HepG2 (cell line): ENCODE results near the gene INHBE. TPM values are rescaled to one million over a fixed set of nuclear protein-coding genes. Genes with fewer than 3 reads are reported as not detected.

Source experiments
- BRCA1 ChIP-seq: sonication (generic); formaldehyde crosslinking; IDR thresholded peaks from 2 replicates; pipeline ENCODE4 v1.4.0; 2020; ENCODE audit warnings: missing genetic modification reagents
- SALL1 ChIP-seq: sonication (generic); formaldehyde crosslinking; IDR thresholded peaks from 2 replicates; pipeline ENCODE4 v1.8.0; 2022; ENCODE audit warnings: mild to moderate bottlenecking, missing genetic modification reagents
- SIX4 ChIP-seq: sonication (generic); formaldehyde crosslinking; IDR thresholded peaks from 2 replicates; pipeline ENCODE4 v1.4.0; 2020; ENCODE audit warnings: missing genetic modification reagents
- SOX13 ChIP-seq, 3 experiments: fragments of 450-650 bp in 1 of 3; sonication (generic) in 1 of 3; formaldehyde crosslinking in 1 of 3; IDR thresholded peaks in 2 of 3; conservative IDR thresholded peaks in 1 of 3; 2 replicates each; pipeline versions ENCODE4 v1.5.0 to v1.6.1; 2016 to 2020; ENCODE audit warnings: antibody characterized with exemption in 1 of 3, mild to moderate bottlenecking in 1 of 3, missing compliant biosample characterization in 1 of 3, missing genetic modification reagents in 1 of 3, moderate library complexity in 1 of 3
- SOX6 ChIP-seq, 2 experiments: fragments of 450-650 bp in 1 of 2; sonication (generic) in 1 of 2; formaldehyde crosslinking in 1 of 2; IDR thresholded peaks; 2 replicates each; pipeline versions ENCODE4 v1.4.0 to v1.6.1; 2017 to 2020; ENCODE audit warnings: antibody characterized with exemption in 1 of 2, mild to moderate bottlenecking in 1 of 2, missing genetic modification reagents in 1 of 2
- YY1 ChIP-seq: IDR thresholded peaks from 2 replicates; pipeline ENCODE4 v1.6.1; 2011; ENCODE audit warnings: low read length, low read depth, moderate library complexity, mild to moderate bottlenecking; ENCODE audit not compliant: insufficient read depth, insufficient replicate concordance
- ZBTB1 ChIP-seq: sonication (generic); formaldehyde crosslinking; IDR thresholded peaks from 2 replicates; pipeline ENCODE4 v1.4.0; 2020; ENCODE audit warnings: missing genetic modification reagents, borderline replicate concordance
- ZNF331 ChIP-seq: sonication (generic); formaldehyde crosslinking; IDR thresholded peaks from 2 replicates; pipeline ENCODE4 v1.4.0; 2020; ENCODE audit warnings: missing genetic modification reagents
- ZNF33B ChIP-seq: sonication (generic); formaldehyde crosslinking; IDR thresholded peaks from 2 replicates; pipeline ENCODE4 v1.5.1; 2020; ENCODE audit warnings: mild to moderate bottlenecking, missing genetic modification reagents
- ZNF496 ChIP-seq: sonication (generic); formaldehyde crosslinking; IDR thresholded peaks from 2 replicates; pipeline ENCODE4 v1.8.1; 2023; ENCODE audit warnings: mild to moderate bottlenecking, moderate library complexity, missing genetic modification reagents; ENCODE audit not compliant: insufficient replicate concordance
- polyA plus RNA-seq, 8 experiments: library from polyadenylated mRNA; depleted of rRNA in 3 of 8; stranded (reverse) in 7 of 8; unstranded in 1 of 8; fragments of >200 nt; fragmentation: Illumina TruSeq in 4 of 8; extraction: Trizol in 4 of 8; gene quantifications; 2 replicates each; pipeline versions ENCODE4 v1.2.1 to v1.2.3, GENCODE V29; 2011 to 2016; ENCODE audit warnings: low read depth in 4 of 8, missing spikeins in 1 of 8, mixed read lengths in 1 of 8; ENCODE audit not compliant: insufficient read depth in 1 of 8
- total RNA-seq, 5 experiments: library from RNA; depleted of rRNA; stranded (reverse); fragments of >200 nt; fragmentation: Illumina TruSeq; extraction: Trizol; gene quantifications; 2 replicates each; pipeline ENCODE4 v1.2.3, GENCODE V29; 2016; ENCODE audit warnings: low read depth in 1 of 5
- TF ChIP-seq, protein P1 (sequence below): sonication (generic); formaldehyde crosslinking; IDR thresholded peaks from 2 replicates; pipeline ENCODE4 v1.4.0; 2020; ENCODE audit warnings: missing genetic modification reagents
- TF ChIP-seq, protein P2 (sequence below): sonication (generic); formaldehyde crosslinking; IDR thresholded peaks from 2 replicates; pipeline ENCODE4 v1.4.0; 2020; ENCODE audit warnings: low read depth, missing genetic modification reagents
- TF ChIP-seq, protein P3 (sequence below), 2 experiments: fragments of 450-650 bp in 1 of 2; sonication (generic) in 1 of 2; formaldehyde crosslinking; IDR thresholded peaks; 2 replicates each; pipeline versions ENCODE4 v1.5.0 to v1.8.0; 2020 to 2022; ENCODE audit warnings: mild to moderate bottlenecking in 1 of 2, missing genetic modification reagents in 1 of 2
- TF ChIP-seq, protein P4 (sequence below): sonication (generic); formaldehyde crosslinking; IDR thresholded peaks from 2 replicates; pipeline ENCODE4 v1.4.0; 2020; ENCODE audit warnings: mild to moderate bottlenecking, missing genetic modification reagents
- TF ChIP-seq, protein P5 (sequence below): sonication (generic); formaldehyde crosslinking; IDR thresholded peaks from 2 replicates; pipeline ENCODE4 v1.4.0; 2020; ENCODE audit warnings: mild to moderate bottlenecking, missing genetic modification reagents

INHBE gene
- total and polyA plus RNA-seq, 2 of the 13 experiments (the other 11 are each of a cell fraction or from before 2014, with no cell fraction given), result 17.0 to 32.0 TPM

DNA sequence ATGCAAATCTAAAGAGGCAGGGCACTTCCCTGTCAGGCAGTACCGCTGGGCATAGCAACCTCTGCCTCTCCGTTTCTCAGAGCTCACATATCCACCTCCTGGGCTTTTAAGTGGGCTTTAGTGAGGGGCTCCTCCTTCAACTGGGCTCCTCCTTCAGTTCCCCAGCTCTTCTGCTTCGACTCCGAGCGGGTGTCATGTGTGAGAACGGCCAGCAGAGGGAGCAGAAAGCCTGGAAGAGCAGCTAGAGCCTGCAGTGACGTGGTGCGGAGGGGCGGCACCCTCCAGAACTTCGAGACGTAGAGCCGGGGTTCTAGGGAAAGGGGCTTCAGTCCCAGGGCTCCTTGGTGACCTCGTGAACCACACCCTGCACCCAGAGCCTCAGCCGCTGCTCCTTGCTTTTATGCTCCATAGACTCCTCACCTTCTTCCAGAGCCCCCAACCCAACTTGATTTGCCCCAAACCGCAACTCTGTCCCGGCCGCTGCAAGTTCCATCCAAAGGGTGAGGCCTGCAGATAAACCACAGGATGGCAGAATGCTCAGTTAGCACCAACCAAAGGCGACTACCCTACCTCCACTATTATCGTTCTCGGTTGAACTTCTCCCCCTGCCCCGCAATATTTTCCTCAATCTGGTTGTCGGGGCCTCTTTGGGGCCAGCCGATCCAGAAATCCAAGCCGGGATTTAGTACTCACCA lies 4.1 kb downstream of the INHBE start (continued):
- TF ChIP-seq, protein P1, sequence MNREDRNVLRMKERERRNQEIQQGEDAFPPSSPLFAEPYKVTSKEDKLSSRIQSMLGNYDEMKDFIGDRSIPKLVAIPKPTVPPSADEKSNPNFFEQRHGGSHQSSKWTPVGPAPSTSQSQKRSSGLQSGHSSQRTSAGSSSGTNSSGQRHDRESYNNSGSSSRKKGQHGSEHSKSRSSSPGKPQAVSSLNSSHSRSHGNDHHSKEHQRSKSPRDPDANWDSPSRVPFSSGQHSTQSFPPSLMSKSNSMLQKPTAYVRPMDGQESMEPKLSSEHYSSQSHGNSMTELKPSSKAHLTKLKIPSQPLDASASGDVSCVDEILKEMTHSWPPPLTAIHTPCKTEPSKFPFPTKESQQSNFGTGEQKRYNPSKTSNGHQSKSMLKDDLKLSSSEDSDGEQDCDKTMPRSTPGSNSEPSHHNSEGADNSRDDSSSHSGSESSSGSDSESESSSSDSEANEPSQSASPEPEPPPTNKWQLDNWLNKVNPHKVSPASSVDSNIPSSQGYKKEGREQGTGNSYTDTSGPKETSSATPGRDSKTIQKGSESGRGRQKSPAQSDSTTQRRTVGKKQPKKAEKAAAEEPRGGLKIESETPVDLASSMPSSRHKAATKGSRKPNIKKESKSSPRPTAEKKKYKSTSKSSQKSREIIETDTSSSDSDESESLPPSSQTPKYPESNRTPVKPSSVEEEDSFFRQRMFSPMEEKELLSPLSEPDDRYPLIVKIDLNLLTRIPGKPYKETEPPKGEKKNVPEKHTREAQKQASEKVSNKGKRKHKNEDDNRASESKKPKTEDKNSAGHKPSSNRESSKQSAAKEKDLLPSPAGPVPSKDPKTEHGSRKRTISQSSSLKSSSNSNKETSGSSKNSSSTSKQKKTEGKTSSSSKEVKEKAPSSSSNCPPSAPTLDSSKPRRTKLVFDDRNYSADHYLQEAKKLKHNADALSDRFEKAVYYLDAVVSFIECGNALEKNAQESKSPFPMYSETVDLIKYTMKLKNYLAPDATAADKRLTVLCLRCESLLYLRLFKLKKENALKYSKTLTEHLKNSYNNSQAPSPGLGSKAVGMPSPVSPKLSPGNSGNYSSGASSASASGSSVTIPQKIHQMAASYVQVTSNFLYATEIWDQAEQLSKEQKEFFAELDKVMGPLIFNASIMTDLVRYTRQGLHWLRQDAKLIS (CRISPR knock-in tag), result no peak
- TF ChIP-seq ZNF496 (CRISPR knock-in tag), result no peak
- no peak for TF ChIP-seq ZNF331 (CRISPR knock-in tag)
- no peak for TF ChIP-seq SALL1 (CRISPR knock-in tag)
- TF ChIP-seq SOX6 (IDR thresholded peaks at IDR 0.05), result no peak
- TF ChIP-seq SOX6 (CRISPR knock-in tag; IDR thresholded peaks at IDR 0.05), result peak; percentile 57
- TF ChIP-seq ZNF33B (CRISPR knock-in tag), result no peak
- TF ChIP-seq SIX4, result no peak
- TF ChIP-seq ZBTB1, result no peak
- TF ChIP-seq, protein P2, sequence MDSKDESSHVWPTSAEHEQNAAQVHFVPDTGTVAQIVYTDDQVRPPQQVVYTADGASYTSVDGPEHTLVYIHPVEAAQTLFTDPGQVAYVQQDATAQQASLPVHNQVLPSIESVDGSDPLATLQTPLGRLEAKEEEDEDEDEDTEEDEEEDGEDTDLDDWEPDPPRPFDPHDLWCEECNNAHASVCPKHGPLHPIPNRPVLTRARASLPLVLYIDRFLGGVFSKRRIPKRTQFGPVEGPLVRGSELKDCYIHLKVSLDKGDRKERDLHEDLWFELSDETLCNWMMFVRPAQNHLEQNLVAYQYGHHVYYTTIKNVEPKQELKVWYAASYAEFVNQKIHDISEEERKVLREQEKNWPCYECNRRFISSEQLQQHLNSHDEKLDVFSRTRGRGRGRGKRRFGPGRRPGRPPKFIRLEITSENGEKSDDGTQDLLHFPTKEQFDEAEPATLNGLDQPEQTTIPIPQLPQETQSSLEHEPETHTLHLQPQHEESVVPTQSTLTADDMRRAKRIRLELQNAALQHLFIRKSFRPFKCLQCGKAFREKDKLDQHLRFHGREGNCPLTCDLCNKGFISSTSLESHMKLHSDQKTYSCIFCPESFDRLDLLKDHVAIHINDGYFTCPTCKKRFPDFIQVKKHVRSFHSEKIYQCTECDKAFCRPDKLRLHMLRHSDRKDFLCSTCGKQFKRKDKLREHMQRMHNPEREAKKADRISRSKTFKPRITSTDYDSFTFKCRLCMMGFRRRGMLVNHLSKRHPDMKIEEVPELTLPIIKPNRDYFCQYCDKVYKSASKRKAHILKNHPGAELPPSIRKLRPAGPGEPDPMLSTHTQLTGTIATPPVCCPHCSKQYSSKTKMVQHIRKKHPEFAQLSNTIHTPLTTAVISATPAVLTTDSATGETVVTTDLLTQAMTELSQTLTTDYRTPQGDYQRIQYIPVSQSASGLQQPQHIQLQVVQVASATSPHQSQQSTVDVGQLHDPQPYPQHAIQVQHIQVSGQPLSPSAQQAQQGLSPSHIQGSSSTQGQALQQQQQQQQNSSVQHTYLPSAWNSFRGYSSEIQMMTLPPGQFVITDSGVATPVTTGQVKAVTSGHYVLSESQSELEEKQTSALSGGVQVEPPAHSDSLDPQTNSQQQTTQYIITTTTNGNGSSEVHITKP (CRISPR knock-in tag), result no peak
- peak; percentile 15 for TF ChIP-seq YY1
- TF ChIP-seq, protein P3, sequence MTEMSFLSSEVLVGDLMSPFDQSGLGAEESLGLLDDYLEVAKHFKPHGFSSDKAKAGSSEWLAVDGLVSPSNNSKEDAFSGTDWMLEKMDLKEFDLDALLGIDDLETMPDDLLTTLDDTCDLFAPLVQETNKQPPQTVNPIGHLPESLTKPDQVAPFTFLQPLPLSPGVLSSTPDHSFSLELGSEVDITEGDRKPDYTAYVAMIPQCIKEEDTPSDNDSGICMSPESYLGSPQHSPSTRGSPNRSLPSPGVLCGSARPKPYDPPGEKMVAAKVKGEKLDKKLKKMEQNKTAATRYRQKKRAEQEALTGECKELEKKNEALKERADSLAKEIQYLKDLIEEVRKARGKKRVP (CRISPR knock-in tag; IDR thresholded peaks at IDR 0.05), result no peak
- no peak for TF ChIP-seq SOX13 (IDR thresholded peaks at IDR 0.05)
- no peak for TF ChIP-seq SOX13 (CRISPR knock-in tag; conservative IDR thresholded peaks at IDR 0.05 in 1 of 2, IDR thresholded peaks at IDR 0.05 in 1 of 2)
- no peak for TF ChIP-seq BRCA1 (CRISPR knock-in tag)
- TF ChIP-seq, protein P4, sequence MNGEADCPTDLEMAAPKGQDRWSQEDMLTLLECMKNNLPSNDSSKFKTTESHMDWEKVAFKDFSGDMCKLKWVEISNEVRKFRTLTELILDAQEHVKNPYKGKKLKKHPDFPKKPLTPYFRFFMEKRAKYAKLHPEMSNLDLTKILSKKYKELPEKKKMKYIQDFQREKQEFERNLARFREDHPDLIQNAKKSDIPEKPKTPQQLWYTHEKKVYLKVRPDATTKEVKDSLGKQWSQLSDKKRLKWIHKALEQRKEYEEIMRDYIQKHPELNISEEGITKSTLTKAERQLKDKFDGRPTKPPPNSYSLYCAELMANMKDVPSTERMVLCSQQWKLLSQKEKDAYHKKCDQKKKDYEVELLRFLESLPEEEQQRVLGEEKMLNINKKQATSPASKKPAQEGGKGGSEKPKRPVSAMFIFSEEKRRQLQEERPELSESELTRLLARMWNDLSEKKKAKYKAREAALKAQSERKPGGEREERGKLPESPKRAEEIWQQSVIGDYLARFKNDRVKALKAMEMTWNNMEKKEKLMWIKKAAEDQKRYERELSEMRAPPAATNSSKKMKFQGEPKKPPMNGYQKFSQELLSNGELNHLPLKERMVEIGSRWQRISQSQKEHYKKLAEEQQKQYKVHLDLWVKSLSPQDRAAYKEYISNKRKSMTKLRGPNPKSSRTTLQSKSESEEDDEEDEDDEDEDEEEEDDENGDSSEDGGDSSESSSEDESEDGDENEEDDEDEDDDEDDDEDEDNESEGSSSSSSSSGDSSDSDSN (CRISPR knock-in tag), result peak; percentile 62
- TF ChIP-seq, protein P5, sequence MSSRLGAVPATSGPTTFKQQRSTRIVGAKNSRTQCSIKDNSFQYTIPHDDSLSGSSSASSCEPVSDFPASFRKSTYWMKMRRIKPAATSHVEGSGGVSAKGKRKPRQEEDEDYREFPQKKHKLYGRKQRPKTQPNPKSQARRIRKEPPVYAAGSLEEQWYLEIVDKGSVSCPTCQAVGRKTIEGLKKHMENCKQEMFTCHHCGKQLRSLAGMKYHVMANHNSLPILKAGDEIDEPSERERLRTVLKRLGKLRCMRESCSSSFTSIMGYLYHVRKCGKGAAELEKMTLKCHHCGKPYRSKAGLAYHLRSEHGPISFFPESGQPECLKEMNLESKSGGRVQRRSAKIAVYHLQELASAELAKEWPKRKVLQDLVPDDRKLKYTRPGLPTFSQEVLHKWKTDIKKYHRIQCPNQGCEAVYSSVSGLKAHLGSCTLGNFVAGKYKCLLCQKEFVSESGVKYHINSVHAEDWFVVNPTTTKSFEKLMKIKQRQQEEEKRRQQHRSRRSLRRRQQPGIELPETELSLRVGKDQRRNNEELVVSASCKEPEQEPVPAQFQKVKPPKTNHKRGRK (CRISPR knock-in tag), result no peak
